ENCODE data around the gene ZG16. TPM values are rescaled to one million over a fixed set of nuclear protein-coding genes. Genes with fewer than 3 reads are reported as not detected.

ZG16 gene
- total RNA-seq, 4 donors from 2014 or later, result not detected

- peak; percentile 80 for ATAC-seq
- no peaks in the 10 kb centered on the region for H3K9me3 ChIP-seq
- no peaks in the 10 kb centered on the region for H3K27me3 ChIP-seq
- peak; percentile 68 to 92 for TF ChIP-seq POLR2A (IDR thresholded peaks at IDR 0.05)
- TF ChIP-seq EP300 (IDR thresholded peaks at IDR 0.05), result no peak
- peak in 3 of 4 experiments; percentile 2 to 24 (median 20) for TF ChIP-seq CTCF (IDR thresholded peaks at IDR 0.05)
- peak; percentile 99 for TF ChIP-seq POLR2AphosphoS5 (IDR thresholded peaks at IDR 0.05)
- peaks cover 0 to 32% of the 10 kb centered on the region in 2 donors for H3K36me3 ChIP-seq
- WGBS, 2 donors (ENCODE audit: low coverage in 1 of 2), result 2% methylated on average over 11 of the region's 103 CpGs; no CpG with 5 or more reads in 1 of the 2 donors
- H3K27ac ChIP-seq, result peak overlapping the region; percentile 94 to 100 (median 98)
- H3K4me1 ChIP-seq, result peaks cover 3 to 49% (median 28%) of the 10 kb centered on the region in 3 donors
- H3K4me3 ChIP-seq, result peak overlapping the region; percentile 81 to 90
These were observed 27.4 kb downstream of the ZG16 start for GRCh38 chr16:29805232-29806098.

- Histone ChIP-seq H3K27ac (peak within 1 kb of the TSS; percentile 94 to 100 (median 98)), H3K4me3 (peak within 1 kb of the TSS; percentile 81 to 90), H3K36me3 (peaks cover 0 to 25% of the 10 kb centered on the region in 2 donors), H3K9me3 (no peaks in the 10 kb centered on the region), H3K27me3 (no peaks in the 10 kb centered on the region), H3K4me1 (peaks cover 7 to 55% (median 33%) of the 10 kb centered on the region in 3 donors)
- TF ChIP-seq EP300 (IDR thresholded peaks at IDR 0.05), result no peak
- TF ChIP-seq POLR2AphosphoS5 (IDR thresholded peaks at IDR 0.05), result no peak
- no peak for TF ChIP-seq CTCF (IDR thresholded peaks at IDR 0.05)
- no peak for TF ChIP-seq POLR2A (IDR thresholded peaks at IDR 0.05)
- ATAC-seq, result peak; percentile 8
- whole genome bisulfite sequencing, 2 donors (ENCODE audit: low coverage in 1 of 2), result no CpG with 5 or more reads among the region's 67 CpGs
These were observed 28.1 kb downstream of the ZG16 start, which contains the start of gene MAZ for GRCh38 chr16:29806099-29806579. Gene MAZ (plus strand): TSS chr16:29806529. CDS start chr16:29806702, 173 bp downstream.

DNA sequence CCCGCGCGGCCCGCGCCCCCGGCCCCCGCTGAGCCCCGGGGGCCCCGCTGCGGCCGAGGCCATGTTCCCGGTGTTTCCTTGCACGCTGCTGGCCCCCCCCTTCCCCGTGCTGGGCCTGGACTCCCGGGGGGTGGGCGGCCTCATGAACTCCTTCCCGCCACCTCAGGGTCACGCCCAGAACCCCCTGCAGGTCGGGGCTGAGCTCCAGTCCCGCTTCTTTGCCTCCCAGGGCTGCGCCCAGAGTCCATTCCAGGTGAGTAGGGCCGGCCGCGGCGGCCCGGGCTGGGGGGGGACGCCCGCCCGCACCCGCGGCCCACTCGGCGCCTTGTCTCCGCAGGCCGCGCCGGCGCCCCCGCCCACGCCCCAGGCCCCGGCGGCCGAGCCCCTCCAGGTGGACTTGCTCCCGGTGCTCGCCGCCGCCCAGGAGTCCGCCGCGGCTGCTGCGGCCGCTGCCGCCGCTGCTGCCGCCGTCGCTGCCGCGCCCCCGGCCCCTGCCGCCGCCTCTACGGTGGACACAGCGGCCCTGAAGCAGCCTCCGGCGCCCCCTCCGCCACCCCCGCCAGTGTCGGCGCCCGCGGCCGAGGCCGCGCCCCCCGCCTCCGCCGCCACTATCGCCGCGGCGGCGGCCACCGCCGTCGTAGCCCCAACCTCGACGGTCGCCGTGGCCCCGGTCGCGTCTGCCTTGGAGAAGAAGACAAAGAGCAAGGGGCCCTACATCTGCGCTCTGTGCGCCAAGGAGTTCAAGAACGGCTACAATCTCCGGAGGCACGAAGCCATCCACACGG is 28.8 kb downstream of the ZG16 start:
- no CpG with 5 or more reads among the region's 99 CpGs for WGBS, 2 donors (ENCODE audit: low coverage in 1 of 2)
- Histone ChIP-seq H3K27me3 (no peaks in the 10 kb centered on the region), H3K4me3 (peak overlapping the region; percentile 55 to 90), H3K9me3 (no peaks in the 10 kb centered on the region), H3K4me1 (peaks cover 7 to 60% (median 33%) of the 10 kb centered on the region in 3 donors), H3K36me3 (peaks cover 0 to 21% of the 10 kb centered on the region in 2 donors), H3K27ac (peak overlapping the region; percentile 73 to 98 (median 98))
- peak in 1 of 4 experiments; percentile 14 for TF ChIP-seq CTCF (IDR thresholded peaks at IDR 0.05)
- TF ChIP-seq POLR2AphosphoS5 (IDR thresholded peaks at IDR 0.05), result no peak
- ATAC-seq, result no peak

GRCh38 chr16:29807426-29808218 is 29.6 kb downstream of the ZG16 start:
- Histone ChIP-seq H3K27ac (peak overlapping the region; percentile 73 to 98 (median 98)), H3K27me3 (no peaks in the 10 kb centered on the region), H3K4me3 (peak overlapping the region; percentile 21 to 90), H3K36me3 (peaks cover 0 to 21% of the 10 kb centered on the region in 2 donors), H3K4me1 (peaks cover 7 to 68% (median 35%) of the 10 kb centered on the region in 3 donors), H3K9me3 (no peaks in the 10 kb centered on the region)
- 0% methylated on average over 7 of the region's 69 CpGs; no CpG with 5 or more reads in 1 of the 2 donors for WGBS, 2 donors (ENCODE audit: low coverage in 1 of 2)
- peak; percentile 75 for TF ChIP-seq POLR2AphosphoS5 (IDR thresholded peaks at IDR 0.05)
- no peak for TF ChIP-seq EP300 (IDR thresholded peaks at IDR 0.05)
- peak in 3 of 4 experiments; percentile 30 to 57 (median 43) for TF ChIP-seq CTCF (IDR thresholded peaks at IDR 0.05)
- peak; percentile 15 to 24 for TF ChIP-seq POLR2A (IDR thresholded peaks at IDR 0.05)
- ATAC-seq, result peak; percentile 47
